Left hindlimb (tissue), 1 donor: ENCODE results near the gene SPATA33.

Experiments used
- DNase-seq: peaks from one replicate; pipeline ENCODE4 v3.0.0-alpha.2; 2018

The SPATA33 gene

DNA sequence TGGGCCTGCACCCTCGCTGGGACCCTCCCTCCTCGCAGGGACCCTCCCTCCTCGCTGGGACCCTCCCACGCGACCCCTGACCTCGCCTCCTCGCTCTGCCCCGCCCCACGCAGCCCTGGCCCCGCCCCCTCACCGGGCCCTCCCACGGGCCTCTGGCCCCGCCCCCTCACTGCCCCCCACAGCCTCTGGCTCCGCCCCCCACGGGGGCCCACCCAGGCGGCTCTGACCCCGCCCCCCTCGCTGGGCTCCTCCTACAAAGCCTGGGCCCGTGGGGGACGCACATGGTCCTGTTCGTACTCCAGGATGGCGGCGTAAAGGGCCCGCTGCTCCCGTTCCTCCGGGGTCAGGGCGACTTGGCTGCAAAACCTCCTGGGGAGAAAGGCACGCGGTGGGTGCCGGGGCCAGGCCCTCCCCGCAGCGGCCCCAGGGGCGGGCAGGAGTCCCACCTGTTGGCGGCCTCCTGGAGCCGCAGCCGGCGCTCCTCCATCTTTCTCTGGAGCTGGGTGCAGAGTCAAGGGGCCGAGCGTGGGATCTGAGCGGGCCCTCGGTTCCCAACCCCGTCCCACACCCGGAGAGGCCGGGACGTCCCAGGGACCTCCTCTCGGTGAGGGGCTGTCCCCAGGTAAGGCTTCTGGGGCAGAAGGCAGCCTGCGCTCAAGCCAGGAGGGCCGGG lies 54.1 kb downstream of the SPATA33 start:
- DNase-seq: no peak

DNA sequence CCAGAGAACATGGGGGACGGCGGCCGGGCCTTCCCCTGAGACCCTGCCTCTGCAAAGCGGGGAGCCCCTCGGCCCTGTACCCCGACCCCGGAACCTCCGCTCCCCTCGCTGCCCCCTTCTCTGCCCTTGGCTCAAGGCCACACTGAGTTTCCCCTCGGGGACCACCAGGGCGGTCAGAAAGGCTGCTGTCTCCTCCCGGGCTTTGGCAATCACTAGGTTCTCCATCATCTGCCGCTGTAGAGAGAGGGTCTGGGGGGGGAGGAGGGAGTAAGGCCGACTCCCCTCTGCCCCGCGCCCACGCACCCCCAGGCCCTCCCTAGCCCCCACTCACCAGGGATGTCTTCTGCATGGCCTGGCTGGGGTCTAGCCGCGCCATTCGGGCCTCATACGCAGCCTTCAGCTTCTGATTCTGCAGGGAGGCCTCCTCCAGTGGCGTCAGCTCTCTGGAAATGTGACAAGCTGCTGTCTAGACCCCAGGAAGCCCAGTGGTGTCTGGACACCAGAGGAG lies 54.7 kb downstream of the SPATA33 start:
- no peak for DNase-seq

DNA sequence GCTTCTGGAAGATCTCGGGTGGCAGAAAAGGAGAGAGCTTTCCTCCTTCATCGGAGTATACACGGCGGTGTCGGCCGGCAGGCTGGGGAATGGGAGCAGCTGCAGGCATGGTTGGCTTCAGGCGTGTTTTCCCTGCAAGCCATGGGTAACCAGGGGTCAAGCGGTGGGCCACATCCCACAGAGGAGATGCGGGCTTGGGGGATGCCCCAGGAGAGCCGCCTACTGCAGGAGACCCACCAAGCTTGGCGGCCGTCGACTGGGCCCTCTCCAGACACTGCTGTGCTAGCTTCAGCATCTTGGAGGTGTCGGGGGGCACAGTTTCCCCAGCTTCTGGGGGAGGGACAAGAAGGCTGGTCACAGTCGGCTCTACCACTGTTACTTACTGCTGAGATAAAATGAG lies 58.9 kb downstream of the SPATA33 start:
- DNase-seq: no peak

DNA sequence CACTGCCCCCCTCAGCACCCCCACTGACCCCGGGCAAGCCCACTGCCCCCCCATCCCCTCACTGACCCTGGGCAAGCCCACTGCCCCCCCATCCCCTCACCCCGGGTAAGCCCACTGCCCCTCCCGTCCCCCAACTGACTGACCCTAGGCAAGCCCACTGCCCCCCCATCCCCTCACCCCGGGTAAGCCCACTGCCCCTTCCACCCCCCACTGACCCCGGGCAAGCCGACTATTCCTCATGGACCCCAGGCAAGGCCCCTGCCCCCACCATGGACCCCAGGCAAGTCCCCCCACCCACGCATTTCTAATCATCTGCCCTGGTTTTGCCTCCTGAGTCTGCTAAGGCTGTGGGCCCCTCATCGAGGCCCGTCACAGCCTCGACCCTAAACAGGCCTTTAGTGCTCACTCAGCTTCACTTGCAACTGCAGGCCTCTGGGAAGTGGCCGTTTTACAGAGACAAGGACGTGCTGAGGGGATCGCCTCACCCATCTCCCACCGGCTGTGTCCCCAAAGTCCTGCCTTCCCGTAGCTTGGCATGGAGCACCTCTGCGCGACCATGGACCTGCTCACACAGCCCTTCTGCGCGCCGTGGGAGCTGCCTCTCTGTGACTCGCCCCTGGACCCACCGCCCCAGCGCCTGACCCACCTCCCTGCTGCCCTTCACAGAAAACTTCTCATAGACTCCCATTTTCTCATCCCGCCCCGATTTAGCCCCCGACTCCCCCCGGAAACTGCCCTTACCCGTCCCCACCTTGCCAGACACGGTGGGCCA lies 59.5 kb downstream of the SPATA33 start:
- DNase-seq: no peak

DNA sequence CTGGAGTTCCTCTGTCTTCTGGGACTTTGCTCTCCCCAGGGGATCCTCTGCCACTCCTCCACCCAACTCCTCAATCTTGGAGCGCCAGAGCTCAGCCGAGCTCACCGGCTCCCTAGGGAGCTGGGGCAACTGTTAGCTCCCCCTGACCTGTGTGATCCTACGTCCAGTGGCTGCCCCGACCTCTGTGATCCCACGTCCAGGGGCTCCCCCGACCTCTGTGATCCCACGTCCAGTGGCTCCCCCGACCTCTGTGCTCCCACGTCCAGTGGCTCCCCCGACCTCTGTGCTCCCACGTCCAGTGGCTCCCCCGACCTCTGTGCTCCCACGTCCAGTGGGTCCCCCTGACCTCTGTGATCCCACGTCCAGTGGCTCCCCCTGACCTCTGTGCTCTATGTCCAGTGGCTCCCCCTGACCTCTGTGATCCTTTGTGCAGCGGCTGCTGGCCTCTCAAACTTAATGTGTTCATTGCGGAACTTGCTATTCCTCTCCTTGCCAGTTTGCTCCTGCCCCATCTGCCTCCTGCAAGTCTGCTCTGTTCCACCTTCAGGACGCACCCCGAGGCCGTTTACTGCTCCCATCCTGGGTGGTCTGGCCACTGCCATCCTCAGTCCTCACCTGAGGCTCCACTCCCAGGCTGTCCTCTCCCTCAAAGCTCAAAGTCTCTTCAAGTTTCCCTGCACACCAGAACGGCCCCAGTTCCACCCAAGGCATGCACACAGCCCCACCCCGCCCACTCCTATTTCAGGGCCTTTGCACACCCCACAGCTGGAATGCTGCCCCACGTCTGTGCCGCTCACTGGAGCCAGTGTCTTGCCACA lies 60.3 kb downstream of the SPATA33 start:
- DNase-seq: no peak
